ENCODE measurements around the gene CSGALNACT2. TPM values are rescaled to one million over a fixed set of nuclear protein-coding genes. Genes with fewer than 3 reads are reported as not detected.

CSGALNACT2 gene
- total RNA-seq, 1 donor = 17.3 TPM

DNA sequence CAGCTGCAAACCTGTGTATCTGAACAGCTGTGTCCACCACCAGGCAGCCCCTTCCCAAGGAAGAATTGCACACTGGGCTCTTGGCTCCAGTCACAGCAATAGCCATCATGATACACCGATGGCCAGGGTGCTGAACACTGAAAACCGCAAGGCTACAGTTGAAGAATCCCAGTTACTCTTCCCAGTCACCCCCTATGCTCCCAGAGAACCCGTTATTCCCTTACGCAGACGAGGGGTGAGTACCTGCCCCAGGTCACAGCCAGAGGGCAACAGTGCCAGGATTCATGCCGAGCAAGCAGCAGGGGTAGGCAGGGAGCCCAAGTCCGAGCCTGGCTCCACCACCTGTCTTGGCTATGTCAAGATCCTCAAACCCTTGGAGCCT lies 70.8 kb downstream of the CSGALNACT2 start:
- H3K4me3 ChIP-seq (ENCODE audit: low read depth, low read length) = no peak overlapping the region
- TF ChIP-seq, protein P1, sequence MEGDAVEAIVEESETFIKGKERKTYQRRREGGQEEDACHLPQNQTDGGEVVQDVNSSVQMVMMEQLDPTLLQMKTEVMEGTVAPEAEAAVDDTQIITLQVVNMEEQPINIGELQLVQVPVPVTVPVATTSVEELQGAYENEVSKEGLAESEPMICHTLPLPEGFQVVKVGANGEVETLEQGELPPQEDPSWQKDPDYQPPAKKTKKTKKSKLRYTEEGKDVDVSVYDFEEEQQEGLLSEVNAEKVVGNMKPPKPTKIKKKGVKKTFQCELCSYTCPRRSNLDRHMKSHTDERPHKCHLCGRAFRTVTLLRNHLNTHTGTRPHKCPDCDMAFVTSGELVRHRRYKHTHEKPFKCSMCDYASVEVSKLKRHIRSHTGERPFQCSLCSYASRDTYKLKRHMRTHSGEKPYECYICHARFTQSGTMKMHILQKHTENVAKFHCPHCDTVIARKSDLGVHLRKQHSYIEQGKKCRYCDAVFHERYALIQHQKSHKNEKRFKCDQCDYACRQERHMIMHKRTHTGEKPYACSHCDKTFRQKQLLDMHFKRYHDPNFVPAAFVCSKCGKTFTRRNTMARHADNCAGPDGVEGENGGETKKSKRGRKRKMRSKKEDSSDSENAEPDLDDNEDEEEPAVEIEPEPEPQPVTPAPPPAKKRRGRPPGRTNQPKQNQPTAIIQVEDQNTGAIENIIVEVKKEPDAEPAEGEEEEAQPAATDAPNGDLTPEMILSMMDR (IDR thresholded peaks at IDR 0.05; ENCODE audit: insufficient read depth, low read depth, low read length) = no peak
- DNase-seq (ENCODE audit: low read depth) = no peak

DNA sequence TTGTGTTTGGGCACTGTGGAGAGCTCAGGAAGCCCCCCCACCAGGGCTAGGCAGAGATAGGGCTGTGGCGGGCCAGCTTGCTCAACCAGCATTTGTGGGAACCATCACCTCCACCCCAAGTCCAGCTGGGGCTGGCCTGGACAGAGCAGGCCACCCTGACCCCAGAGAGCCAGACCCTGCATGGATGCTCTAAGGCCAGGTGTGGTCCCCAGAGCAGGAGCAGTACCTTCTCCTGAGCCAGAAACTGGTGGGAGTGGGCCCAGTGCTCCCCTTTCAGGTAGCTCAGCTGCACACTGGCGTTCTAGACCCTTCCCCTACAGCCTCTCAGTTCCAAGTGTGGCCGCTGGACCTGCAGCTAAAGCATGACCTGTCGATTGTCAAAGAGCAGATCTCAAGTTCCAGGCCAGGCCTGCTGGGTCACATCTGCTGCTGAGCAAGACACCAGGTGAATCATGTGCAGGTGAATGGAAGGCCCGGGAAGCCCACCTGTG lies 71.5 kb downstream of the CSGALNACT2 start:
- TF ChIP-seq, protein P1 (IDR thresholded peaks at IDR 0.05; ENCODE audit: insufficient read depth, low read depth, low read length) = no peak
- DNase-seq (ENCODE audit: low read depth) = no peak
- H3K4me3 ChIP-seq (ENCODE audit: low read depth, low read length) = no peak overlapping the region

DNA sequence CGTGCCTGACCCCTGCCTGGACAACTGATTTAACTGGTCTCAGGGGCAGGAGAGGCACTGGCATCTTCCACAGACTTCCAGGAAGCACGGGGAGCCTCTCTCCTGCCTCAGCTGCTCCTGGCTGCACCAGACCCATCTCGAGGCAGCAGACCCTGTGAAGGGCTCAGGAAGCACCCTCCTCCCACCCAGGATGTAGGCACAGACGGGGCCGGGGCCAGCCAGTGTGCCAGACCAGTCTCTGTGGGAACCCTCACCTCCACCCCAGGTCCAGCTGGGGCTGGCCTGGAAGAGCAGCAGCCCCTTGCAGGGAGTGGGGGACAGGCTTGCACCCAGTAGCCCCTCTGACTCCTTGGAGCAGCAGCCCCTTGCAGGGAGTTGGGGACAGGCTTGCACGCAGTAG lies 72.3 kb downstream of the CSGALNACT2 start:
- TF ChIP-seq, protein P1 (IDR thresholded peaks at IDR 0.05; ENCODE audit: insufficient read depth, low read depth, low read length) = no peak

DNA sequence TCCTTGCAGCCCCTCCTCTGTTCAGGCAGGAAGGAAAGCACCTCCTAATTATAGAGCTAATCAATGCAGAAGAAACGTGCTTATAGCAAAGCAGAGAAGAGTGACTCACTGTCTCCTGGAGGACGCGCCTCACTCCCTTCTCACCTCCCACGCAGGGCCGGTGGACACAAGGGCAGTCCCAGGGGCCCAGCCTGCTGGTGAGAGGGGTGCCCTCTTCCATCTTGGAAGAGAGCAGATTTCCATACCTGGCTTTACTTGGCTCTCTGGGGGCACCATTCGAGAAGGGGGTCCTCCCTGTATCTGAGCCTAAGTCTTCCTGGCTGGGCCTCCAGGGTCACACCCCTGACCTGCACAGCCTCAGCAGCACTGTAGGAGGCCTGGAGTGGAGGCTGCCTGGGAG lies 72.8 kb downstream of the CSGALNACT2 start:
- TF ChIP-seq, protein P1 (IDR thresholded peaks at IDR 0.05; ENCODE audit: insufficient read depth, low read depth, low read length) = no peak
- no peak overlapping the region for H3K4me3 ChIP-seq (ENCODE audit: low read depth, low read length)
- peak; percentile 34 for DNase-seq (ENCODE audit: low read depth)

More for the DNA sequence above, 72.3 kb downstream of the CSGALNACT2 start:
- DNase-seq (ENCODE audit: low read depth) = no peak
- H3K4me3 ChIP-seq (ENCODE audit: low read depth, low read length) = no peak overlapping the region

DNA sequence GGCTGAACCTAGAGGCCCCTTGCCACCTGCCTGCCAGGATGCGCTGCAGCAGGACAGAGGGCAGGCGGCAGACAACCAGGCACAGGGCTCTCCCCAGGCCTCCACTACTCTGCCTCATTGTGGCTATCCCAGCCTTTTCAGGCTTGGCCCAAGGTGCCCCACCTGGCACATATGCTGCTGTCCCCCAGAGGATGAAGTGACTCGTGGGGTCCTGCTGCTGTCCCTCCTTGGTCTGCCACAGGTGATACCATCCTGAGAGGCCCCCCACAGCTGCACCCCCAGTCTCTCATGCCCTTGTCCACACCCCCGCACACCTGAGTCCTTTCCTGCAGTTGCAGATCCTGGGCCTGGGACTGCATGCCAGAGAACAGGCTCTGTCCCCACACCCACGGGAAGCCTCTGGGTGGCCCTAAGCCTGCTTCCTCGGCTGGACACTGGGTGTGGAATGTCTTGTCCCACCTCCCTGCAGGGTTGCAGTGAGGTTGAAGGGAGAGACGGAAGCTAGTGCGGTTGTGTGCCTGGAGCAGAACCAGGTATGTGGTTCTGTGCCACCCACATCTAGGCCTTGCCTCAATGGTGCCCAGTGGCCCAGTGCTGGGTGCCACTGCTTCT lies 73.3 kb downstream of the CSGALNACT2 start:
- no peak overlapping the region for H3K4me3 ChIP-seq (ENCODE audit: low read depth, low read length)
- no peak for DNase-seq (ENCODE audit: low read depth)
- TF ChIP-seq, protein P1 (IDR thresholded peaks at IDR 0.05; ENCODE audit: insufficient read depth, low read depth, low read length) = no peak

DNA sequence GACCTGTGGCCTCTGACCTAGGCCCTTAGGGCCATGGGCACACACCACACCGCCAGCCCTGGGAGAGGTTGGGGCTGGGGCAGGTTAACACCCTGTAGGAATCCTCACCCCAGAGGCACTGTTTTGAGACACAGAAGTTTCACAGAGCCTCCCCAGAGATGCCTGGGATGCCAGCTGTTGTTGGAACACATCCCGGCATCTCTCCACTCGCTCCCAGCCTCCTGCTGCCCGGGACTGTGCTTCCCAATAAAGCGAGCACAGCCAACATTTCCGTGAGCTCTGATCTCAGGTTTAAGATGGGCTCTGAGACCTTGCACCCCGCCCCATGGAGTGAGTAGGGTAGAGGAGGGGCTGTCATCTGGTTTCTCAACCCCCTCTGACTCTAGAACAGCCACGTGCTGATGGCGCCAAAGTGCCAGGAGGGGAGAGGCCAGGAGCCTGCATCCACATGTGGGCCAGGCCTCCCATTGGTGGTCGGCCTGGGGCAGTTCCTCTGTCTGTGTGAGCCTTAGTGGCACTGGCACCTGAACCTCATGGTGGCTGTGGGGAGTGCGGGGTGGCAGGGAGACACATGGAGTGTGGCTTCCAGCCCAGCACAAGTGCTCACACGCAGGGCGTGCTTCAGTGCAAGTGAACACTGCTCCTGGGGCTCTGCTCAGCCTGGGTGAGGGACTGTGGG lies 73.9 kb downstream of the CSGALNACT2 start:
- H3K4me3 ChIP-seq (ENCODE audit: low read depth, low read length) = no peak overlapping the region
- TF ChIP-seq, protein P1 (IDR thresholded peaks at IDR 0.05; ENCODE audit: insufficient read depth, low read depth, low read length) = no peak
- no peak for DNase-seq (ENCODE audit: low read depth)

Measured in fibroblast of villous mesenchyme (primary cell).